CD4-positive, alpha-beta T cell treated with Interleukin-2 at 100 ng/mL for 4 hours (primary cell): ENCODE data around the gene GTF2IRD1.
"Not testable (repeated sequence)": the region's sequence is repeated elsewhere in the genome, so short reads cannot be mapped to it uniquely, and the experiment has no call there.

Source experiments
- DNase-seq: peaks from one replicate; pipeline ENCODE4 v3.0.0-alpha.2; 2020; ENCODE audit warnings: low spot score

Gene GTF2IRD1

DNA sequence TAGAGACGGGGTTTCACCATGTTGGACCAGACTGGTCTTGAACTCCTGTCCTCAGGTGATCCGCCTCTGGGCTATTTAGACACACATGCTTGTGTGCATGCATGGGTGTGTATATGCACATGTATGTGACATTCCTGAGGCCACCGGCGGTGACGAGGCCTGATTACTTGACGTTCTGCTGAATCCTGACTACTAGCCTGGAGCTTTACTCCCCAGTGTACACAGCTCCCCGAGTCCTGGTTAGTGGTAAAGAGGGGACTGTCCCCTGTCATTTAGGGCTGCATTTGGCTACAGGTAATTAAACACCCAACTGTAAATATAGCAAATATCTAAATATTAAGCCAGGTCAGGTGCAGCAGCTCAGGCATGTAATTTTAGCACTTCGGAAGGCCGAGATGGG is 14.2 kb downstream of the GTF2IRD1 start:
- no peak for DNase-seq

DNA sequence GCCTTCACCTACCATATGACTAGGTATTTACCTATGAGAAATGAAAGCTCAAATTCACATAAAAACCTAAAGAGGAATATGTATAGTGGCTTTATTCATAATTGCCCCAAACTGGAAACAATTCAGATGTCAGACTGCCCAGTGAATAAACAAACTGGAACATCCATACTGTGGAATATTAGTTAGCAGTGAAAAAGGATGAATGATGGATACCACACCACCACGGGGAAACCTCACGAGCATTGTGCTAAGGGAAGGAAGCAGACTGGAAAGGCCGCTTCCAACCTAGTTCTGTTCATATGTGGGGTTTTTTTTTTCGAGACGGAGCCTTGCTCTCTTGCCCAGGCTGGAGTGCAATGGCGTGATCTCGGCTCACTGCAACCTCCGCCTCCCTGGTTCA is 16.8 kb downstream of the GTF2IRD1 start:
- no peak for DNase-seq

DNA sequence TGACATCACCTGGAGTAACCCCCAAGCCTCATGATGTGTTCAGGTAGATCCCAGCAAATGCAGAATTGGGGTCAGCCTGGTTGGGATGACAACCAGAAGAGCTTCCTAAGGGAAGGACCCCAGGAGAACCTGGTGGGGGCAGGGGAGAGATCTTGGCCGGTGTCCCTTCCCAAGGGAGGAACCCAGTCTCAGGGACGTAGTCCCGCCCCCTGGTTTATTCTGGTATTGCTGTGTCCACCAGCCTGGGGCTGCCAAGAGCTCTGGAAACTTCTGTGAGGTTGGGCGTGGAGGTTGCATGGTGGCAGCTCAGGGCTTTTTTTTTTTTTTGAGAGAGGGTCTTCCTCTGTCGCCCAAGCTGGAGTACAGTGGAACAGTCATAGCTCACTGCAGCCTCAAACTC is 19.4 kb downstream of the GTF2IRD1 start:
- DNase-seq, result no peak

DNA sequence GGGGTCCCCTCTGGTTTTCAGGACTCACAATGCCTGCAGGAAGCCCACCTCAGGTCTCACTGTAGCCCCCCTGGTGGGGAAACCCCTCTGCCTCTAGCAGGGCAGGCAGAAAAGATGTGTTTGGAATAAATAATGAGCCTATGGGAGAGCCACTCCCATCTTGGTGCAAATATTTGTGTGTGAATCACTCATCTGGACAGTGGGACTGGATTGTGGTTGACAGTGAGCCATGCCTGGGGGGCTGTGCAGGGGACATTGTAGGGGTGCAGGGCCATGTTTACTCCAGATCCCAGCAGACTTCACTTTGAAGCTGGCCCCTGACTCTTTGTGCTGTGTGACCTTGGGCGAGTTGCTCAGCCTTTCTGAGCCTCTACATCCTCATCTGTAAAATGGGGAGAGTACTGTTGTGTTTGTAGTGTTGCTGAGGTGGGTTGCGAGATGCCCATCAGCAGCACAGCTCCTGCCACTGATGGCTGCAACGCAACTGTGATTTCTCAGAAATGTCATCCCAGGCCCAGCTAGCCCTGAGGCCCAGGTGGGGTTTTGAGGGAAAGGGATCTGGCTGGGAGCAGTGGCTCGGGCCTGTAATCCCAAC is 20.7 kb downstream of the GTF2IRD1 start:
- DNase-seq, result no peak

- DNase-seq, result no peak
Observed at GRCh38 chr7:74475243-74475986, 21.7 kb downstream of the GTF2IRD1 start.

- no peak for DNase-seq
Observed at GRCh38 chr7:74475987-74476350, 22.3 kb downstream of the GTF2IRD1 start.

GRCh38 chr7:74476626-74477025 is 22.9 kb downstream of the GTF2IRD1 start:
- DNase-seq, result no peak

DNA sequence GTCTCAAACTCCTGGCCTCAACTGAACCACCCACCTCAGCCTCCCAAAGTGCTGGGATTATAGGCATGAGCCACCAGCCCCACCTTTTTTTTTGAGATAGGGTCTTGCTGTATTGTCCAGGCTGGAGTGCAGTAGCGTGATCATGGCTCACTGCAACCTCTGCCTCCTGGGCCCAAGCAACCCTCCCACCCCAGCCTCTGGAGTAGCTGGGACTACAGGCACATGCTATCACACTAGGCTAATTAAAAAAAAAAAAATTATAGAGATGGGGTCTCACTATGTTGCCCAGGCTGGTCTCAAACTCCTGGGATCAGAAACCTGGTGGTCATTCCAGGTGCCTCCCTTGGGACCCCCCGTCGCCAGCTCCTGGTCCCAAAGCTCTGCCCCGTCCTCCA is 25.0 kb downstream of the GTF2IRD1 start:
- DNase-seq, result no peak

DNA sequence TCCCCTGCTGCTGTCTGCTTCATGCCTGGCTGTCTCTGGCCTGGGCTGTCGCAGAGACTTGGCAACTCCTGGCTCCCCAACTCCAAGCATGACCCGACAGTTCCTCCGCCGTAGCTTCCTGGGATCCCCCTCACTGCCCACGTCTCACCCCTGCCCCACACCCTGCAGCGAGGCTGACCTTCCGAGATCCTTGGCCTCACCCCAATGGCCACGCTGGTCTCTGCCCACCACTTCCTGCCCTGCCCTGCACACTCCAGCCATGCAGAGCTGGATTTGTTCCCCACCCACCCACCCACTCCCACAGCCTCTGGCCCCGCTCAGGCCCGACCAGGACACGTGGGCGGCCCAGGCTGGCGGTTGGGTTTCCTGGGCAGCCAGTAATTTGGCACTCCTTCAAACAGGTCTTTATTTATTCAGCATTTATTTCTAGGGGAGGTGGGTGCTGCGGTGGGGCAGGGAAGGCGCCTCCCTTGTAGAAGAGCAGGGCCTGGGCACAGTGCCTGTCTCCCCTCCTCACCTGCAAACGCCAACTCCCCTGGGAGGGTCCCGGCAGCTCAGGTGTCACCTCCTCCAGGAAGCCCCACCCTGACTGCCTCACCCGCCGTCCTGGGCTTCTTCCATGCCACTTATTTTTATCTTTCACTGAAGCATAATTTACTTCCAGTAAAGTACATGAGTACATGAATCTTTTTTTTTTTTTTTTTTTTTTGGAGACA is 25.5 kb downstream of the GTF2IRD1 start:
- DNase-seq, result no peak

DNA sequence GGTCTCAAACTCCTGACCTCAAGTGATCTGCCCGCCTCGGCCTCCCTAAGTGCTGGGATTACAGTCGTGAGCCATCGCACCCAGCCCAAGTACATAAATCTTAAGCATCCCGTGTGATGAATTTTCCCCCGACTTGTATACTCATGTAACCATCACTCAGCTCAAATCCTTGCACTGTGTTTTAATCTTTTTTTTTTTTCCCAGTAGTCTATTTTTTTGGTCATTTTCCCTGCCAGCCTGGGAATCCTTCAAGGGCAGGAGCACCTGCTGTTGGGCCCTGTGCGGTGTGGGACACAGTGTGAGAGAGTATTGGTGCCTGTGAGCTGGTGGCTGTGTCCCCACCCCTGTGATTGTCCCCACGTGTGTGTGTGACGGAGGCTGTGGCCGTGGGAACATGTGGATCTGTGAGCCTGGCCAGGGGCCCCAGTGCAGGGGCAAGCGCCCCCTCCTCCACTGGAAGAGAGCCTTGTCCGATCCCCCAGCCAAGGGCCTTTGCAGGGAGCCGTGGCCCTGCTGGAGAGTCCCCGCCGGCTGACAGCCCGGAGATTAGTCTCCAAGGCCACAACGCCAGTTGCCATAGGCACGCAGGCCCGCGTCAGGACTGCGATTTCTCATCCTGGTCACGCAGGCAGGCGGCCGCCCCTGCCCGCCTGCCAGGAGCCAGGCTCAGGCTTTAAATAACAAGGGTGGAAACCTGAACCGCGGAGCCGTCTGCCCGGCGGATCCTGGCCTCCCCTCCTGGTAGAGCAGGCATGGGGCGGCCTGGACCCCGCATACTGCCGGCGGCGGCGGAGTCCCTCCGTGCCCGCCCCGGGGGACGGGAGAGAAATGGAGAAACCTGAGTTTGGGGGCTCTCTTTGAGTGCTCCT is 26.5 kb downstream of the GTF2IRD1 start:
- DNase-seq, result no peak

DNA sequence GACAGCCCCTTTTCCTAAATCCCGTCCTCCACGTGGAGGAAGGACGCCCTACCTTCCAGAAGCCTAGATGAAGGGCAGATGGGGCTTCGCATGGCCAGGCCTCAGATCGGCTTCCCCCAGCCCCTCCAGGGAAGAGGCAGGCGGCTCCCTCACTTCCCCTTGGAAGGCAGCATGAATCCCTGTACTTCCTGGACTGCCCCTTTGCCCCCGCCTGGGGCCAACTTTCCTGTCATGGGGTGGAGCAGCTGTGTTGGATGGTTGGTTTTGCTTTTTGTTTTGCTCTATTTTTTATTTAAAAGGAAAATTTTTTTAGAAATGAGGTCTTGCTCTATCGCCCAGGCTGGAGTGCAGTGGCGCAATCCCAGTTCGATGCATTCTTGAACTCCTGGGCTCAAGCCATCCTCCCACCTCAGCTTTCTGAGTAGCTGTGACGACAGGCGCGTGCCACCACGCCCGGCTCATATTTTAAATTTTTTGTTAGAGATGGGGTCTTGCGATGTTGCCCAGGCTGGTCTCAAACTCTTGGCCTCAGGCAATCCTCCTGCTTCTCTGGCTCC is 27.2 kb downstream of the GTF2IRD1 start:
- no peak for DNase-seq

DNA sequence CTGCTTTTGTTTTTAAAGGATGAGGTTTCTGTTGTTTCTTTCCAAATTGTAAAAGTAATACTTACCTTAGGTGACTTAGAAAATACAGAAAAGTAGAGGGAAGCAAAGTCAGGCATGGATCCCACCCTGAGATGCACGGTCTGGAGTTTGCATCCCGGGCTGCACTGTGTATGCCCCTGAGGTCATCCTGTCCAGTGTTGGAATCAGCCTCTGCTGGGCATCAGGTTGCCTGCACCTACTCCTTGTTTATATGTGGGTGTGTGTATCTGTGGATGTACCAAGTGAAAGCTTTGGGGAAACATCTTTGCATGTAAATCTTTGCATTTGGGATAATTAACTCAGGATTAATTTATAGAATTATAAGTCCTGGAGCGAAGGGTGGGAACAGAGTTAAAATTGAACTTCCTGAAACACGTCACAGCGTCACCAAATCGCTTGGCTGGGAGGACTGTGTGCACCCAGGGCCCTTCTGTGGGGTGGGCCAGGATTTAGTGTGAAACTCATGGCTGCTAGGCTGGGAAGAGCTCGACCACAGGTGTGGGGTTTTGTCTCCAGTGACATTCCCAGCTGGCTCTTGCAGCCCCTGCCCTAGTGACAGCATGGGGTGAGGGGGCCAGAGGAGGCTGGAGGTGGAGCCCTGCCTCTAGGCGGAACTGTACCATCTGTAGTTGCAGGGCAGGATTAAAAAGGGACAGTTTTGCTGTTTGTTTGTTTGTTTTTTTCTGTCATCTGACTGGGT is 27.9 kb downstream of the GTF2IRD1 start:
- DNase-seq, result no peak

DNA sequence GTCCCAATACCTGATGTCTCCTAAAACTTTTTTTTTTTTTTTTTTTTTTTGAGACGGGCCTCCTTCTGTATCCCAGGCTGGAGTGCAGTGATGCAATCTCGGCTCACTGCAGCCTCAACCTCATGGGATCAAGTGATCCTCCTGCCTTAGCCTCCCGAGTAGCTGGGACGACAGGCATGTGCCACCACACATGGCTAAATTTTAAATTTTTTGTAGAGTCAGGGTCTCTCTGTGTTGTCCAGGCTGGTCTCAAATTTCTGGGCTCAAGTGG is 28.4 kb downstream of the GTF2IRD1 start:
- no peak for DNase-seq

GRCh38 chr7:74482629-74483401 is 29.1 kb downstream of the GTF2IRD1 start:
- DNase-seq, result no peak

DNA sequence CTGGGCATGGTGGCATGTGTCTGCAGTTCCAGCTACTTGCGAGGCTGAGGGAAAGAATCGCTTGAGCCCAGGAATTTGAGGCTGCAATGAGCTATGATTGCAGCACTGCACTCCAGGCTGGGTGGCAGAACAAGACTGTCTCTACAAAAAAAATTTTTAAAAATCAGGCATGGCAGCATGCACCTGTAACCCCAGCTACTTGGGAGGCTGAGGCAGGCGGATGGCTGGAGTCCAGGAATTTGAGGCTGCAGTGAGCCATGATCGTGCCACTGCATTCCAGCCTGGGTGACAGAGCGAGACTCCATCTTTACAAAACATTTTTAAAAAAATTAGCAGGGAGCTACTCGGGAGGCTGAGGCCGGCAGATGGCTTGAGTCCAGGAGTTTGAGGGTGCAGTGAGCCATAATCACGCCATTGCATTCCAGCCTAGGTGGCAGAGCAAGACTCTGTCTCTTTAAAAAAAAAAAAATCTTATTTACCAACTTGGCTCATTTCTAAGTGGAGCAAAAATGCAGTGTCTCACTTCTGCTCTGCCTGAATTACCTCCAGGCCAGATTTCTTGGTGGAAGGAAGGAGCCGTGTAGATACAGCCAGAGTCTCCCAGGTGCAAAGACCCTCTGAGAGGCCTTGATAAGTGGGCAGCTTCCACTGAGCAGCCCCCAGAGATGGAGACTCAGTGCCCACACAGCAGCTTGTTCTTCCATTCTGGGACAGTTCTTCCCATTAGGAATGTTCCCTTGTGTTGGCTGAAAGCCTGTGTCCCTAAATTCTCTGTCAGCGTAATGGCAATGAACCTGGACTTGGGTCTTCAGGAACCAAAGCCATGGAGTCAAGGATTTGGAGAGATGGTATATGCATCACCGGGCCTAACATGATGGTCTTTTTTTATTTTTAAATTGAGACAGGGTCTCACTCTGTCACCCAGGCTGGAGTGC is 30.0 kb downstream of the GTF2IRD1 start:
- no peak for DNase-seq

GRCh38 chr7:74485611-74486010 is 31.9 kb downstream of the GTF2IRD1 start:
- no peak for DNase-seq

- DNase-seq, result not testable (repeated sequence)
Observed at GRCh38 chr7:74488518-74489030, 34.9 kb downstream of the GTF2IRD1 start.

GRCh38 chr7:74489997-74490945 is 36.6 kb downstream of the GTF2IRD1 start:
- DNase-seq, result no peak
